AG10803 (cell line): ENCODE measurements around the gene SLC4A7.
A peak's percentile ranks its signal among the peaks of the same experiment; 100 is the strongest.

ENCODE experiments used
- DNase-seq: peaks from one replicate; pipeline ENCODE4 v3.0.0; 2010; ENCODE audit warnings: low read depth
- H3K4me3 ChIP-seq: 2 replicates; pipeline ENCODE4 v1.5.1; 2011; ENCODE audit warnings: mild to moderate bottlenecking, low read length, control low read depth
- TF ChIP-seq, protein P1 (sequence below): conservative IDR thresholded peaks from 2 replicates; pipeline ENCODE4 v1.5.1; 2011; ENCODE audit warnings: mild to moderate bottlenecking, low read length, control low read depth, inconsistent platforms

The SLC4A7 gene

DNA sequence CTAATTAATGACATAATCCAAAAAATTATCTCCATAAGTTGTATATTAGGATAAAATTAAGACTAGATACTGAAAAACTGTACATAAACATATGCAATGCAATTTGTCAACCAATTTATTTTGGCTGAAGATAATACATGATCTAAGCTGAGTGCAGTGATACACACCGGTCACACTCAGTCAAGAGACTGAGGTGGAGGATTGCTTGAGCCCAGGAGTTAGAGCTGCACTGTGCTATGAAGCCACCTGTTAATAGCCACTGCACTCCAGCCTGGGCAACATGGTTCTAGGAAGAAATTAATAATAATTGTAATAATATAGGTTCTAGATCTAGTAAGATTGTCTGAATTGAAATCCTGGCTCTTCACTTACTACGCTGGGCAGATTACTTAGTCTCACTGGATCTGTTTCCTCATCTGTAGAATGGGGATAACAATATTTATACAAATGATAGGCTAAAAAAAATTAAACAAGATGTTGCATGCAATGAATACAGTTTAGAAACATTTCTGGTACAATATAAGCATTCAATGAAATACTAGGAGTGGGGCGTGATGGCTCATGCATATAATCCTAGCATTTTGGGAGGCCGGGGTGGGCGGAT lies 15.8 kb downstream of the SLC4A7 start:
- TF ChIP-seq, protein P1, sequence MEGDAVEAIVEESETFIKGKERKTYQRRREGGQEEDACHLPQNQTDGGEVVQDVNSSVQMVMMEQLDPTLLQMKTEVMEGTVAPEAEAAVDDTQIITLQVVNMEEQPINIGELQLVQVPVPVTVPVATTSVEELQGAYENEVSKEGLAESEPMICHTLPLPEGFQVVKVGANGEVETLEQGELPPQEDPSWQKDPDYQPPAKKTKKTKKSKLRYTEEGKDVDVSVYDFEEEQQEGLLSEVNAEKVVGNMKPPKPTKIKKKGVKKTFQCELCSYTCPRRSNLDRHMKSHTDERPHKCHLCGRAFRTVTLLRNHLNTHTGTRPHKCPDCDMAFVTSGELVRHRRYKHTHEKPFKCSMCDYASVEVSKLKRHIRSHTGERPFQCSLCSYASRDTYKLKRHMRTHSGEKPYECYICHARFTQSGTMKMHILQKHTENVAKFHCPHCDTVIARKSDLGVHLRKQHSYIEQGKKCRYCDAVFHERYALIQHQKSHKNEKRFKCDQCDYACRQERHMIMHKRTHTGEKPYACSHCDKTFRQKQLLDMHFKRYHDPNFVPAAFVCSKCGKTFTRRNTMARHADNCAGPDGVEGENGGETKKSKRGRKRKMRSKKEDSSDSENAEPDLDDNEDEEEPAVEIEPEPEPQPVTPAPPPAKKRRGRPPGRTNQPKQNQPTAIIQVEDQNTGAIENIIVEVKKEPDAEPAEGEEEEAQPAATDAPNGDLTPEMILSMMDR = no peak
- H3K4me3 ChIP-seq = no peak overlapping the region
- DNase-seq = no peak

DNA sequence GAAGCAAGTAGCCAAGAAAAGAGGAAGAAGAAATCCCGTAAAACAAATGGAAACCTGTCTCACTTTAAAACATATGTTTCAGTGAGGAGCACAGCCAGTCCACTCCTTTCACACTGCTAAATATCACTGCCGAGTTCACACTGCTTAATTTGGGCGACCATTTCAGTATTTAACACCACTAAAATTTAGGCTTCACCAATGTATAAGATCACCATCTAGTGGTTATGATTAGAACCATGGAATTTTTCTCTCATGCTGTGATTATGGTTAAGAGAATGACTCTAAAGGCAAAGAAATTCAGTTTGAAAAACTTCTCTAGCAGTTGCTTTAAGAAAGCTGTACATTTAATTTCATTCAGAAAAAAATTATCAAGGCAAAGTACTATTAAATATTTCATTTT lies 16.6 kb downstream of the SLC4A7 start:
- DNase-seq = peak; percentile 53
- TF ChIP-seq, protein P1 = peak; percentile 72
- H3K4me3 ChIP-seq = no peak overlapping the region

DNA sequence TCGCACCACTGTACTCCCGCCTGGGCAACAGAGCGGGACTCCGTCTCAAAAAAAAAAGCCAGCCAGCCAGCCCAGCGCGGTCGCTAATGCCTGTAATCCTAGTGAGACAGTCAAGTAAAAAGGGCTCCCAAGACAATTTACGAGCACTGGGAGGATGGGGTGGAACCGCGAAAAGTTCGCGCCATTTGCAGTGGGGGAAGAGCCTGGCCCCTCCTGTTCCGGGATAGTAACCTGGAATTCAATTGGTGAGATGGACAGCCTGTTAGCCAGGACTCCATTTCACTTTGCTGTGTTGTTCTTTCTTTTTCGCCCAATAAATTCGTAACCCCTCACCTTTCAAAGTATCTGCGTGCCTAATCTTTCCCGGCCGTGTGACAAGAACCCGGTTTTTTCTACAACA lies 19.5 kb downstream of the SLC4A7 start:
- no peak overlapping the region for H3K4me3 ChIP-seq
- no peak for DNase-seq
- TF ChIP-seq, protein P1 = no peak

DNA sequence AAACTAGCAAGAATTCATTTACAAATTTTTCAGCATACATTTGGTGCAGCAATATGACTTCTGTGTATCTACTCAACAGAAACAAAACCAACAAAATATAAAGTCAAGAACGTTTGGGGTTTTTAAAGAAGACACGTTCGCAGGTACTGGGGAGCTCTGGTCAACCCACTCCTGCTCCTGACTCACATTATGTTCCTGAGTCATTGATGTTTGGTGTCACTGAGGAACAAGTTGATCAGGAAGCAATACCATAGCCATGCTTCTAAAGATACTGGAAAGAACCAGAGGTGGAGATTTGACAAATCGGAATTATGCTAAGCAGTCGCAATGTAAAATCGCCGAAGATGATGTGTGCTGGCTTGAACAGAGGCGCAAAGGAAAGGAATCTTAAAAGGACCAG lies 22.0 kb downstream of the SLC4A7 start:
- H3K4me3 ChIP-seq = no peak overlapping the region
- DNase-seq = no peak
- TF ChIP-seq, protein P1 = no peak

DNA sequence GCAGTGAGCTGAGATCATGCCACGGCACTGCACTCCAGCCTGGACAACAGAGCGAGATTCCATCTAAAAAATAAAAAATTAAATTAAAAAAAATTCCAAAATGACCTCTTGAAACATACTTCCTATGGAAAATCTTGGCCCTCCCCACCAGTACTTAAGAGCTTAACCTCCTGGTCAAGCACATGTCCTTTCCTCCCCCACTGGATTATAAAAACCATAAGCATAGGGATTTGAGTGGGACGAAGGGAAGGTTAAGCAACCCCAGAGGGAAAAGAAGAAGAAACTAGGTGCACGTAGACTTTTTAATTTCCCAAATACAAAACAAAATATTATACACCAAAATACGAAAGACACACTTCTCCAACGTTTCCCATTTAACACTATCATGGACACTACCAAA lies 25.3 kb downstream of the SLC4A7 start:
- no peak for DNase-seq
- no peak overlapping the region for H3K4me3 ChIP-seq
- TF ChIP-seq, protein P1 = no peak

DNA sequence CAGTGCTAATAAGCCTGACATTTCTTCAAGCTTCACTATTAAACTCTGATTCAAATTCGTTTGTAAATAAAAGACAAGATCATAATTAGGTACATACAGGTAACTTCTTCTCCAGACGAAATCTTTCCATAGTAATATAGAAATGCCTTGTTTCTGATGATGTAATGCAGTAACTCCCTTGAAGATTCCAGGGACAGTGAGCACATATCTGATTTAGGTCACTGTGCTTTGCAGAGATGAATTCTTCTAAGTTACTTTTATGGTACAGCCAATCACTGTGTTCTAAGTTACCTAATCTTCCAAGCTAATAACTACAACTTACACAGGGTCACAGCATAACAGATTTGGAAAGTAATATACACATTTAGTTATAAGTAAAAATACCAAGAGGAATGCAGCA lies 27.6 kb downstream of the SLC4A7 start:
- no peak for DNase-seq
- no peak overlapping the region for H3K4me3 ChIP-seq
- TF ChIP-seq, protein P1 = no peak

DNA sequence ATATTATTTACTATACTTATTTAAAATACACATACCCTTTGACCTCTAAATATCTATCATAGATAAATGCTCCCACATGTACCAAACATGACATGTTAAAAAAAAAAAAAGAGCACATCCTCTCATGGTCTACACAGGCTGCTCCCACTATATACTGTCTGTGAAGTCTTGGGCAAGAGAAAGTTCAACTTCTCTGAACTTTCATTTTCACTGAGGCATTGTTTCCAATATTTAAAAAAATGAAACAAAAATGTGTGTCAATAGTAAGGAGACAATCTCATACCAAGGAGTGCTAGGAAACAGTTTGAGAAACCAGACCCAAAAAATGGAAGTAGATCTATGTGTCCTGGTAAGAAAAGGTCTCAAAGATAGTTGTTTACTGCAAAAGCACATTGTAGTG lies 29.3 kb downstream of the SLC4A7 start:
- TF ChIP-seq, protein P1 = no peak
- peak; percentile 28 for DNase-seq
- H3K4me3 ChIP-seq = no peak overlapping the region
